Fibroblast of skin of right quadriceps (primary cell): ENCODE results near the gene METTL9.
A peak's percentile ranks its signal among the peaks of the same experiment; 100 is the strongest.
"Not testable (repeated sequence)": the region's sequence is repeated elsewhere in the genome, so short reads cannot be mapped to it uniquely, and the experiment has no call there.

ENCODE experiments used
- DNase-seq: peaks from one replicate; pipeline ENCODE4 v3.0.0-alpha.2; 2013

The METTL9 gene

GRCh38 chr16:21574372-21574771, 25.0 kb upstream of the METTL9 start:
- DNase-seq: no peak

GRCh38 chr16:21576323-21576722, 23.1 kb upstream of the METTL9 start:
- not testable (repeated sequence) for DNase-seq

GRCh38 chr16:21577487-21577886, 21.9 kb upstream of the METTL9 start:
- DNase-seq: not testable (repeated sequence)

GRCh38 chr16:21578311-21578710, 21.1 kb upstream of the METTL9 start:
- DNase-seq: not testable (repeated sequence)

GRCh38 chr16:21580131-21580530, 19.2 kb upstream of the METTL9 start:
- not testable (repeated sequence) for DNase-seq

GRCh38 chr16:21580807-21581206, 18.6 kb upstream of the METTL9 start:
- no peak for DNase-seq

- no peak for DNase-seq
Observed at GRCh38 chr16:21584817-21585216, 14.6 kb upstream of the METTL9 start.

GRCh38 chr16:21588593-21588992, 10.8 kb upstream of the METTL9 start:
- not testable (repeated sequence) for DNase-seq

- no peak for DNase-seq
Observed at GRCh38 chr16:21589551-21589950, 9.8 kb upstream of the METTL9 start.

GRCh38 chr16:21590287-21590686, 9.1 kb upstream of the METTL9 start:
- peak; percentile 49 for DNase-seq

- peak; percentile 23 for DNase-seq
Observed at GRCh38 chr16:21590796-21591195, 8.6 kb upstream of the METTL9 start.

GRCh38 chr16:21592191-21592590, 7.2 kb upstream of the METTL9 start:
- DNase-seq: no peak

GRCh38 chr16:21593530-21594289, 5.7 kb upstream of the METTL9 start:
- DNase-seq: no peak

- DNase-seq: no peak
Observed at GRCh38 chr16:21597561-21598030, 1.8 kb upstream of the METTL9 start.

GRCh38 chr16:21598206-21598605, 1.2 kb upstream of the METTL9 start:
- no peak for DNase-seq

GRCh38 chr16:21598701-21599121, 666 bp upstream of the METTL9 start:
- DNase-seq: peak; percentile 3

GRCh38 chr16:21600031-21600773, 825 bp downstream of the METTL9 start:
- peak; percentile 22 for DNase-seq

GRCh38 chr16:21602785-21603184, 3.4 kb downstream of the METTL9 start:
- DNase-seq: no peak

GRCh38 chr16:21603928-21604327, 4.6 kb downstream of the METTL9 start:
- DNase-seq: peak; percentile 20

- DNase-seq: not testable (repeated sequence)
Observed at GRCh38 chr16:21605848-21606247, 6.5 kb downstream of the METTL9 start.

GRCh38 chr16:21608639-21609328, 9.4 kb downstream of the METTL9 start:
- peak; percentile 24 for DNase-seq

GRCh38 chr16:21610006-21610544, 10.7 kb downstream of the METTL9 start:
- no peak for DNase-seq

GRCh38 chr16:21610766-21611165, 11.4 kb downstream of the METTL9 start:
- DNase-seq: no peak
